HG03135 (cell line): Measurements from ENCODE around the gene ERV3-1.
"Not testable (repeated sequence)": the region's sequence is repeated elsewhere in the genome, so short reads cannot be mapped to it uniquely, and the experiment has no call there.

Source experiments
- ATAC-seq: cut with Tn5 transposase; IDR thresholded peaks from one replicate; pipeline ENCODE4 v1.9.1; 2021; ENCODE audit warnings: mild to moderate bottlenecking, moderate library complexity; ENCODE audit not compliant: unreplicated experiment

ERV3-1 gene, protein sequence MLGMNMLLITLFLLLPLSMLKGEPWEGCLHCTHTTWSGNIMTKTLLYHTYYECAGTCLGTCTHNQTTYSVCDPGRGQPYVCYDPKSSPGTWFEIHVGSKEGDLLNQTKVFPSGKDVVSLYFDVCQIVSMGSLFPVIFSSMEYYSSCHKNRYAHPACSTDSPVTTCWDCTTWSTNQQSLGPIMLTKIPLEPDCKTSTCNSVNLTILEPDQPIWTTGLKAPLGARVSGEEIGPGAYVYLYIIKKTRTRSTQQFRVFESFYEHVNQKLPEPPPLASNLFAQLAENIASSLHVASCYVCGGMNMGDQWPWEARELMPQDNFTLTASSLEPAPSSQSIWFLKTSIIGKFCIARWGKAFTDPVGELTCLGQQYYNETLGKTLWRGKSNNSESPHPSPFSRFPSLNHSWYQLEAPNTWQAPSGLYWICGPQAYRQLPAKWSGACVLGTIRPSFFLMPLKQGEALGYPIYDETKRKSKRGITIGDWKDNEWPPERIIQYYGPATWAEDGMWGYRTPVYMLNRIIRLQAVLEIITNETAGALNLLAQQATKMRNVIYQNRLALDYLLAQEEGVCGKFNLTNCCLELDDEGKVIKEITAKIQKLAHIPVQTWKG

GRCh38 chr7:65006094-65006992 lies at the start of gene ERV3-1:
Gene ERV3-1 (minus strand): TSS chr7:65006687. CDS start chr7:64993026, 13,661 bp downstream.
- ATAC-seq, result peak; percentile 100

DNA sequence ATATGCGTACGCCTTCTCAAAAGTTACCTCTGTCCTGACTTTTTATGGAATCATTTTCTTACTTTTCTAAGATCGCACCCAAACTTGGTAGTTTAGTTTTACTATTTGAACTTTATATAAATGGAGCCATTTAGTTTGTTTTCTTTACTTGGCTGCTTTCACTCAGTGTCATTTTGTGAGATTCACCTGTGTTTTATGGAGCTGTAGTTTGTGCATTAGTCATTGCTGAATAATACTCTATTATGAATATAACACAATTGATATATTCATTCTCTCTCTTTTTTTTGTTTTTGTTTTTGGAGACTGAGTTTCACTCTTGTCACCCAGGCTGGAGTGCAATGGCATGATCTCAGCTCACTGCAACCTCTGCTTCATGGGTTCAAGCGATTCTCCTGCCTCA lies 49.3 kb upstream of the ERV3-1 start:
- ATAC-seq, result not testable (repeated sequence)

DNA sequence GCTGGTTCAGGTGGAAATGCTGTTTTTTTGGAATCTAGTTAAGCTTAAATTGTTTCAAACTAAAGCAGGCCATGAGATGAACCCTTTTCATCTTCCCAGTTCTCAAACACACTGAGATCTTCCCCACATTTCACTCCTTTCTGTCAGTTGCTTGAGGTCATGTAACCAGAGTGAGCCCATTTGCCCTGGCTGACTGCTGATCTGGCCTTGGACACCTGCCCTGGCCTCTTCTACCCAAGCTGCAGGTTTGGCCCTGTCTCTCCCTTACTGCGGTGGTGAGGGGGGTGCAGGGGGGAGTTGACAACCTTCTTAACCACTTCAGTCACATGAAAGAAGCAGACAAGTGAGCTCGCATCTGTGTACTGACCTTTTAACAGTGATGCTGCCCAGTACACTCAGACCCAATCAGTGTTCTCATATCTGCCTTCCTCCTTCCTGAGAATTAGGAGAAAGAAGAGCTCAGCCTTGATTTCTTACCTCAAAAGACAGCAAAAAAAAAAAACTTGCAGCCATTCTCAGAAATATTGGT lies 48.0 kb upstream of the ERV3-1 start:
- ATAC-seq, result not testable (repeated sequence)

DNA sequence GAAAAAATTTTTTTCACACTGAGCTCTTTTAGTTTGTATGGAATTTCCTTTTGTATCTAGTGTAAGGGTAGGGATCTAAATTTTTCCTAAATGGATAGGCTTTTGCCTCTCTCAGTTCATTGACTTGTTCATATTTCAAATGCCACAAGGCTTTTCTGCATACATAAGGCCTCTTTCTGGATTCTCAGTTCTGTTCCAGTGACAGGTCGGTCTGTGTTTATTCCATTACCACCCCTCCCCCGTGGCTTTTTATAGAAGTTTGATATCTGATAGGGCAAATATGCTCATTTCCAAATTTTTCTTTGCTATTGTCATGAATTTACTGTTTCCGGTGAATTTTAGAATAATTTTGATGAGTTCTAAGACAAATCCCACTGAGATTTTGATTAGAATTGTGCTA lies 45.2 kb upstream of the ERV3-1 start:
- not testable (repeated sequence) for ATAC-seq

DNA sequence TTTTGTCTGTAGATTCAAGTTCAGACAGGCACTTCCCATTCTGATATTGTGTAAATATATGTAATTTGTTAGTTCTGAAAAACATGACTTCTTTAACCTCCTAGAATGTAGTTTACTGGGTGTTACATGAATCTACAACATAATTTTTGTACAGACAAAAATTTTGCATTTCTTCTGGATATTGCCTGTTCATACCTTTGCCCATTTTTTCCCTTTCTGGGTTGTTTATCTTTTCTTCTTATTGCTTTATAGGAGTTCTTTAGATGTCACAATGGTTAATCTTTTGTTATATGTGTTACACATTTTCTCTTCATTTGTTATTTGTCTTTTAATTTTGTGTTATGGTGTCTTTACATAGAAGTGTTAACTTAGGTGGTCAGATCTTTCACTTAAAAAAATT lies 44.7 kb upstream of the ERV3-1 start:
- ATAC-seq, result not testable (repeated sequence)

GRCh38 chr7:65046329-65046728 lies 39.8 kb upstream of the ERV3-1 start:
- ATAC-seq, result not testable (repeated sequence)

DNA sequence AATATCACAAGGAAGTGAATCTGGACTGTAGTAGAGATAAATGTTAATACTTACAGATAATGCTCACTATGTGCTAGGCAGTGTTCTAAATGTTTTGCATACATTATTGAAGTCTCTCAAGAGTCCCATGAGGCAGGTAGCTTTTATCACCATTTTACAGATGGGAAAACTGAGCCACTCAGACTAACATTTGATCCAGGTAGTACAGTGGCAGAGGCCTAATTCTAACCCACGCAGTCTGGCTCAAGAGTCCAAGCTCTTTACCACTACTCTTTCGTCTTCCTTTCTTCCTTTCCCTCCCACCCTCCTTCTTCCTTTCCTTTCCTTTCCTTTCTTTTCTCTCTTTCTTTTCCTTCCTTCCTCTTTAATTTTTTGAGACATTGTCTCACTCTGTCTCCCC lies 39.1 kb upstream of the ERV3-1 start:
- ATAC-seq, result not testable (repeated sequence)

DNA sequence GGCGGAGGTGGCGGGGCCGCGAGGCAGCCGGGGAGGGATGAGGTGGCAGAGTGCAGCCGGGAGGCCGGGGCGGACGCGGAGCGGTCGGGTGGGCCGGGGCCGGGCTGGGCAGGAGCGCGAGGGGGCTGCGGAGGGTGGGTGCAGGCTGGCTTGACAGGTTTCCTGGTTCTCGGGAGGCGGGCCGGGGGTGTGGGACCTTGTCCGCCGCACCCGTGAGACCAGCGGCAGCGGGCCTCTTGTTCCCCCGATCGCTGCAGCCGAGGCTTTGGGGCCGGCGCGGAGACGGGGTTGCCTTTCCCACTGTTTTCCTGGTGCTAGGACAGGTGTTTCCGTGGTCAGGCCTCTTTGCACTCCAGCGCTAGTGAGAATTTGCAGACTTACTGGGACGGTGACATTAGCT lies 32.3 kb upstream of the ERV3-1 start:
- peak; percentile 15 for ATAC-seq

- peak; percentile 83 for ATAC-seq
These were observed 31.5 kb upstream of the ERV3-1 start for GRCh38 chr7:65037740-65038688.

GRCh38 chr7:65036526-65036925 lies 30.0 kb upstream of the ERV3-1 start:
- not testable (repeated sequence) for ATAC-seq

DNA sequence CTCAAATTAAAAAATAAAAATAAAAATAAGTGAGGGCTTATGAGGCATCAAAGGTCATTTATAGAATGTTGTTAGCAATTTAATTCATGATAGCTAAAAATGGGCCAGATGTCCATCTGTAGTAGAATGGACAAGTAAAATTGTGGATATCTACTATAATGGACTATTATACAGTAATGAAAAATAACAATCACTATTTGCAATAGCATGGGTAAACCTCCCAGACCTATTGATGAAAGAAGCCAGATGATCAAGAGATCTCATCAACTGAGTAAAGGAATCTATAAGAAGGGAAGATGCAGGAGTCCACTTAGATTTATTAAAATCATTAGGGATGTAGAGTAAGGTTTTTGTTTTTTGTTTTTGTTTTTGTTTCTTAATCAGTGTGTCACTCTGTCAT lies 29.0 kb upstream of the ERV3-1 start:
- ATAC-seq, result not testable (repeated sequence)

DNA sequence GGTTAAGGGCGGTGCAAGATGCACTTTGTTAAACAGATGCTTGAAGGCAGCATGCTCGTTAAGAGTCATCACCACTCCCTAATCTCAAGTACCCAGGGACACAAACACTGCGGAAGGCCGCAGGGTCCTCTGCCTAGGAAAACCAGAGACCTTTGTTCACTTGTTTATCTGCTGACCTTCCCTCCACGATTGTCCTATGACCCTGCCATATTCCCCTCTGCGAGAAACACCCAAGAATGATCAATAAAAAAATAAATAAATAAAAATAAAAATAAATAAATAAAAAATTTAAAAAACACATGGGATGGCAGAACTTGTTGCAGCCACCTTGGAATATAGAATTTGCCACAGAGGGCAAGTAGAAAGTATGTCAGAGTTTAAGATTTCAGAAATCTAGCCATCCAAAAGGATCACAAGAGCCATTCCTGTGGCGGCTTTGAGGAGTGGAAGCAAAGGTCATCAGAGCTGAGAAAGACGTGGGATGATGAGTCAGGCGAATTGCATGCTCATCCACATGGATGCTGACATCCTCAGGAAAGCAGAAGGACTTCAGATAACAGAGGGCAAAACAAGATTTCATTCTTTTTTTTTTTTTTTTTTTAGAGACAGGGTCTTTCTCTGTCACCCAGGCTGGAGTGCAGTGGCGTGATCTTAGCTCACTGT lies 27.8 kb upstream of the ERV3-1 start:
- not testable (repeated sequence) for ATAC-seq

GRCh38 chr7:65033391-65033790 lies 26.9 kb upstream of the ERV3-1 start:
- ATAC-seq, result not testable (repeated sequence)

- not testable (repeated sequence) for ATAC-seq
These were observed 18.5 kb upstream of the ERV3-1 start for GRCh38 chr7:65025023-65025422.

DNA sequence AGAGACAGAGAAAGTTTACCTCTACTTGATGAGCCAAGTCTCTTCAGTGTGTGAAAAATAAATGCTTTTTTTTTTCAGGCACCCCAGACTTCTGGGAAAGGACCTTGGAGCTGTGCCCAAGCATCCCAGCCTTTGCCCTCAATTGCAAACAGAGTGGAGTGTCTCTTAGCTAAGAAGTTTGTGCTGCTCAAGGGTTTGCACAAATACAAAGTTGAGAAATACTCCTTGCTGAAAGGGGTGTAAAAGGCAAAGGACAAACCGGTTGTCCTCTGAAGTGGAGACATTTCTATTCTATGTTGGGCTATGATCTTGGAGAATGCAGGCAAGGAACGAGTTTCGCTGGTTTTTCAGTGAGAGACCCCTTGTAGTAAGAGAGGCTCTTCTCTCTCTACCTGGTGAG lies 14.5 kb upstream of the ERV3-1 start:
- not testable (repeated sequence) for ATAC-seq

GRCh38 chr7:65009881-65010280 lies 3.4 kb upstream of the ERV3-1 start:
- ATAC-seq, result not testable (repeated sequence)

DNA sequence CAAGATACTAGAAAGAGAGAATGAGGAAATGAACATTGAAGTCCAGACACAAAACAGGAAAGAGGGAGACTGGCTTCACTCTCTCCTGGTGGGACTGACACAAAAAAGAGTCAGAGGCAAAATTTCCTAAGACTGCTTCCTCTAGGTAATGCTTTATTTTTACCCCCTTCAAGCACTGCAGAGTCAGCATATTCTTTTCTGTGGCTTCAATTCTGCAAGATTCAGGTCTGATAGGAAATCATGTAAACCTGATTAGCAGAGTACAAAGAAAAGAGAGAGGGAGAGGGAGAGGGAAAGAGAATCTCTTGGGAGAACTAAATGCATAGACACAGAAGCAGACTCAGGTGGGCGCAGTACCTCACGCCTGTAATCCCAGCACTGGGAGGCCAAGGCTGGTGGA lies 2.9 kb upstream of the ERV3-1 start:
- ATAC-seq, result not testable (repeated sequence)

DNA sequence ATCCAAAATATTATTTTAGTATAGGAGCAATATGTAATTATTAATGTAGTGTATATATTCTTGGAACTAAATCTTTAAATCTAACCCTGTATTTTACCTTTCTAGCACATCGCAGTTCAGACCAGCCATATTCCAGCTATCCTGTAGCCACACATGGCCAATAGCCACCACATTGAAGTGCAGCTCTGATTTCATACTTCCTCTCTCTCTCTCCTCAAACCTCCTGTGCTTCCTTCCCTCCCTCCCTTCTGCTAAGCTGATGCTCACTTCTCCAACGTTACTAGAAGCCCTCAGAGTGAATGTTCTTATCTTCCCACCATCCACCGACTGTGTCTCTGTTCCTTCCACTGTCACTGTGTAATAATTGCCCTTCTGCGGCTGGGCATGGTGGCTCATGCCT lies 549 bp upstream of the ERV3-1 start:
- not testable (repeated sequence) for ATAC-seq

DNA sequence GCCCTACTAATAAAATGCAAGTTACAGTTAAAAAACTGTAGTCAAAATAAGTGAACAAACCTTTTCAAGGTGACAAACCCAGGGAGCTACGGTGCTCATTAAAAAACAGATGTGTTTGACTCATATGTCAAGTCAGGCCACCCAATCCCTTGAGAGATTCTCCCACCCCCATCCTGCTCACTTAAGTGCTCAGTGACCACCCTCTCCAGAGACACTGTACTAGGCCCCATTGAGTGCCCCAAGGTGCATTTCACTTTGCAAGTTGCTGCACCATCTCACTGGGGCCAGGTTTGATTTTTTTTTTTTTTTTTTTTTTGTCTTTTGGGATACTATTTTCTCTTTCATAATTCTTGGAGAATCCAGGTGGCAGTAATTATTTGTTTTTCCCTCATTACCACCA lies 1.9 kb downstream of the ERV3-1 start:
- no peak for ATAC-seq
